Measurements from ENCODE around the gene MBNL3.
"Not testable (repeated sequence)": the region's sequence is repeated elsewhere in the genome, so short reads cannot be mapped to it uniquely, and the experiment has no call there.

Gene MBNL3

DNA sequence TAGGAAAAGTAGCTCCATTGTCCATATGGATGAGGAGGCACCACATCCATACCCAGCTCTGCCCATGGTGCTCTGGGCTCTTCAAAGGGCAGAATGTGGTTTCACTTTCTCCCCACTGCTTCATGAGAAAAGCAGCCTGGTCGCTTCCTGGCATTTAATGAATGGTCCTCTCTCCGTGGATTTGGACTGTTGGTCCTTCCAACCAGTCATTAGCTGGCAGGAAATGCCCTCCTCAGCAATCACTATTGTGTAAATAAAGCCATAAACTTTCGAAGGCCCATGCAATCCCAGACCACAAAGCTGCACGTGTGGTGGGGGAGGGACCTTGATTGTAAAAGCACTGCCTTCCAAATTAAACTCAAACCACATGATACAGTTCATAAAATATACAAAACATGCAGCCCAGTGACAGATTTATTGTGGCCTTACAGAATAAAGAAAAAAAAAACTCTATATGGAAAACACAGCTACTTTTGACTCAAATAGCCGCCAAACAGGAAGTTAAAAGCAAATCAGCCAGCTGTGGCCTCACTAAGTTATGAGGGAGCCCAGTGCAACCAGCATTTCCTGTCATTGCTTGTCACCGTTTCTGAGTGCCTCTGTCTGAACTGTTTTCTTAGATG is 8.1 kb downstream of the MBNL3 start:
- in situ Hi-C loops (cut with HindIII; ENCODE audit: low sequenced_read_pairs), result no loop called here

DNA sequence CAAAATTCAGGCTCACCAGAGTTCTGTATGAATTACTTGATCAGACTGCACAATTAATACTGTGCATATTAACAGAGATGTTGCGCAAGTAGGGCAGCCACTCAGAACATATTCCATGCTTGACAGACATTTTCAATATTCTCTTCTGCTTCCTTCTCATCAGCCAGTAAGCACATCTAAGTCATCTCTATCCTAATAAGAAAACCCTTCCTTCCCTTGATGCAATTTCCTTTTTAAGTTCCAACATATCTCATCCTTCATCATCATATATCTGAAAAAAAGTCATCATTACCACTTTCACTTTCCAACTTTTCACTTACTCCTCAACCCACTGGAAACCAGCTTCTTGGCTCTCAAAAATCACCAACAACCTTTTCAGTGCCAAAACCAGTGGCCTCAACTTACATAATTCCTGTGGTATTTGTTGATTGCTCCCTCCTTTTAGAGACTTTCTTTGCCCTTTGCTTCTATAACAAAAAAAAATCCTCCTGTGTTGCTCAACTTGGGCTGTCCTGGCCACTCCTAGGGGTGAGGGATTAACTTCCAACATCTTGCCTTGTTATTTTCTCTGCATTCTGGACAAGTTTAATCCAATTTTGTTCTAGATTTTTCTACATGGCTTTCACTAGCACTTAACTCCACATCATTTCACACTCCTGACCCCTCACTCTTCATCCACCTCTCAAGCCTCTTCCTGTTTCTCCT is 14.1 kb downstream of the MBNL3 start:
- in situ Hi-C loops (cut with HindIII; ENCODE audit: low sequenced_read_pairs), result no loop called here

DNA sequence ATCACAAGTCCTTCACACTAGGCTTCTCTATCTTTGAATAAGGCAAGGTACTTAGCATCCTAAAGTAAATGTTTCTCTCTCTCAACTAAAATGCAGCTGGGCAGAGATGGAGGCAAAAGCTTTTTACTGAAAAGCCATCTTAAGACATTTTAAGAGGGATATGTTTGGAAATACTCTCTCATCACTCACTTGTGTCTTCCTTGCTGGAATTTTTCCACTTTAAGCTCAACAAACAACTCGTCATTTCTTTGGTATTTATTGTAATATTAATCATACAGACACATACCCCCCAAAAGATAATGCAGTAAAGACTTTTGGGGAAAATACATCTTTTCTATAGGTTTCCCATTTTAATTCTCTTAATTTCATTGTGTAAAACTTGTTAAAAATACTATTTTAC is 16.4 kb downstream of the MBNL3 start:
- in situ Hi-C loops (cut with HindIII; ENCODE audit: low sequenced_read_pairs), result no loop called here

DNA sequence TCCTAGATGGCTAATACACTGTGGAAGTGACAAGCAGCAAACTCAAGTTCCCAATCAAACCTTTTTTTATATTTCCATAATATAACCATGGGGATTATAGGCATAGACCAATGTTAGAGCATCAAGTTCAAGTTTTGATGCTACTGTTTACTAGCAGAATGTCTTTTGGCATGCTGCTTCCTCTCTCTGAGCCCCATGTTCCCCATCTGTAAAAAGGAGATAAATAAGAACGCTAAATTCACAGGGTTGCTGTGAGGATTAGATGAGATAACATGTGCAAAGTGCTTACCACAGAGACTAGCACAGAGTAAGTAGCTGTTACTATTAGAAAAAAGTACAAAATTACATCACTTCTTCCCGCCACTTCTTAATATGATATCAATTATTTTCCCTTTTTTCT is 18.0 kb downstream of the MBNL3 start:
- in situ Hi-C loops (cut with HindIII; ENCODE audit: low sequenced_read_pairs), result no loop called here

DNA sequence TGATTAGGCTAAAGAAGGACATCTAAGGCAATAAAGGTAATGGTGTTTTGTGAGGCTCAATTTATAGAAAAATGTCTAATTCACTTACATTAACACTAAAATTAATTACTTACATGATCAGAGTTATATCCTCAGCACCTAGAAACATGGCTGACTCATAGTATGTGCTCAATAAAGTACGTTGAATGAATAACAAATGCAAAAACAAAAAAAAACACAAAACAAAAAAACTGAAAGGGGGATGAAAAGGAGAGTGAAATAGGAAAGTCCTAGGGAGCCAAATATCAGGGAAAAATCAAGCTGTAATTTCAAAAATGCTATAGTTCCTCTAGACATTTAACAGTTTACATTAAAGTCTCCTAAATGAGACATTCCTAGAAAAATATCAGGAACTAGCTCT is 18.7 kb downstream of the MBNL3 start:
- in situ Hi-C loops (cut with HindIII; ENCODE audit: low sequenced_read_pairs), result no loop called here

DNA sequence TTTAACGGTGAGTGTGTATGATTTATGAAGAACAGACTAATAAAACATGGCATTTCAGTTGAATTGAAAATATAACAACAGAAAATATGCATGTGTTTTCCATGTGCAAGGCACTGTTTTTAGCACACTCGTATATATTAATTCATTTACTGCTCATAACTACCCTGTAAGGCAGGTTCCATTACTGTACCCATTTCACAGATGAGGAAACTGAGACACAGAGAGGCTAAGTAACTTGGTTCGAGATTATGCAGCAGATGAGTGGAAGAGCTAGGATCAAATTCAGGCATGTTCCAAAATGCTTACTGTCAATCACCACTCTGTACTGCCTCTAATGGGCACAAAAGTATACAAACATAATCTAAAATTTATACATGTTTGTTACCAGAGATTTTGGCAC is 20.4 kb downstream of the MBNL3 start:
- in situ Hi-C loops (cut with HindIII; ENCODE audit: low sequenced_read_pairs), result no loop called here

DNA sequence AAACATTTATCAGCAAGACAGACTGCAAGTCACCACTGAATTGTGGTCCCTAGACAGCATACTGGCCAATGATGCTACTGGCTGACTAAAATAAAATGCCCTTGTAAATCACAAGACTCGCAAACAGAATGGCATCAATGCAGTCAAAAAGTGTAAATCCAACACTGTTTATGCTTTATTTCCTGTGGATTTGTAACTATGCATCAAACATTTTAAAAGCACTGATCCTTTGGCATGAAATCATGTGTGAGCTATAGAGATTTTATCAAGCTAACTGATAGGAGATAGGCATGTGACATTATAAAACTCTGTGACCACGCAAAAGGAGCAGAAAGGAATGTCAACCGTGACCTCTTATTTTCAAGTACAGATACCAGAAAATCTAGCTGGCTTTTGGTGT is 20.8 kb downstream of the MBNL3 start:
- in situ Hi-C loops (cut with HindIII; ENCODE audit: low sequenced_read_pairs), result no loop called here

DNA sequence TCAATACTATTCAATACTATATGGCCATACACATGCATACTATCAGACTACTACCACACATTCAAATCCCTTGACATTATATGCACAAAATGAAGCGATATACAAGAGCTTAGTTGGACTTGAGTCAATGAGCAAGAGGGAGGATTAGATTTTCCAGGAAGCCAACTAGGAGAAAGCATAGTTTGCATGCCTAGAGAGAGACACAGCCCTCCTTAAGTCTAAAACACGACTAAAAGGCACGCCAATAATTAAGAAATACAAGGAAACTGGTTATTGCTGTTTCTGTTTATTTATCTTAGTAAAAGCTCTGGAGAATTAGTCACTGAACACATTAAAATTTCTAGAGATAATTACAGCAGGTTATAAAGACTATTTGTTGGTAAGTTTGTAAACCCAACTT is 21.8 kb downstream of the MBNL3 start:
- in situ Hi-C loops (cut with HindIII; ENCODE audit: low sequenced_read_pairs), result no loop called here

DNA sequence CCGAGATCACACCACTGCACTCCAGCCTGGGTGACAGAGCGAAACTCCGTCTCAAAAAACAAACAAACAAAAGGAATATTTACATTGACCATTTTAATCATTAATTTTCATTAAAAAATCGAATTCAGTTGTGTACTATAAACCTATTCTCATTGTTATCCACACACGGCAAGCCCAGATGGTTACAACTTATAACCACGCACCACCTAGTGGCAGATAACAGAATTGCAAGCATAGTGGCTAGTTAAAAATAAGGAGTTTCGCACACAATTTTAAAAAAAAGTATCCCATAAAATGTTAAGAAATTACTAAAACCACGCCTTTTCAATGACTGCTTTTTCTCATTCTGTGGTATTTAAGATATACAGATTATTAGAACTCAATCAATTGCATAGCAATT is 25.4 kb downstream of the MBNL3 start:
- in situ Hi-C loops (cut with HindIII; ENCODE audit: low sequenced_read_pairs), result no loop called here

DNA sequence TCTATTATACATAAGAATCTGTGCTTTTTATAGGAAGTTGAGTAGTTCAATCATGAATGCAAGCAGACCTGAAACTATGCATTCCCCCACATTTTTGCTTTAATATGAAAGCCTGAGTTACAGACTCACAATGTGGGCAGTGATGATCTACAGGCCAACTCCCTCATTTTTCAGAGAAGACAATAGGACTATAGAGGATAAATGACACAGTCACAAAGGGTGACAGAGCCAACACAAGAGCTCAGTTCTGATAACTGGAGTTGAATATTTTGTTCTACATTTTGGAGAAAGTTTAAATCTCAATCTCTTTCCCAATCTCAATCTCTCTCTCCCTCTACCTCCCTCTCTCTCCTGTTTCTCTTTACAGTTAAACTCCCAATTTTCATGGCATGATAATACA is 27.0 kb downstream of the MBNL3 start:
- in situ Hi-C loops (cut with HindIII; ENCODE audit: low sequenced_read_pairs), result no loop called here

DNA sequence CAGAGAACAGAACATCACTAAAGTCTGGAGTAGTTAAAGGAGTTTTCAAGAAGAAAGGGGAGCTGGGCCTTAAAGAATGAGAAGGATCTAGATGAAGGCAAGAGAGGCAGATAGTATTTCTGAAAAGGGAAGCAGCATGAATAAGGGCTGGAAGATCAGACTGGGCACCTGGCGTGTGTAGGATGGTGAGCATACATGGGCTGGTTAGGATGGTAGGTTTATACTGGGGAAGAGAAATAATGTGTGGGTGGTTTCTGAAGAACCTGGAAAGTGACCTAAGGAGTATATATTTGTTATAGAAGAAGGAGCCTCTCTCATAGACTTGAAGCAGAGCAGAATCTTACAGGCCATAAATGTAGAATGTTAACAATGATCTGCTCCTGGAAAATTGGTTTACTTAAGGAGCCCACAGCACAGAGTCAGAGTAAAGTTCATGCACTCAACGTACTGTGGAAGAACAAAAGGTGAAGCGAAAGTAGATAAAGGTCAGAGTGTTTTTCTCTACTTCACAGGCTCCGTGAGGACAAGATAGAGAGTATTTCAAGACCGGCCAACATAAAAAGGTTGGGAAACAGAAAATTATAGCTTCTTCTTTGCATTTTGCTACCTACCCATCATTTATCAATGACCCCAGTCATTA is 35.8 kb downstream of the MBNL3 start:
- in situ Hi-C loops (cut with HindIII; ENCODE audit: low sequenced_read_pairs), result no loop called here

DNA sequence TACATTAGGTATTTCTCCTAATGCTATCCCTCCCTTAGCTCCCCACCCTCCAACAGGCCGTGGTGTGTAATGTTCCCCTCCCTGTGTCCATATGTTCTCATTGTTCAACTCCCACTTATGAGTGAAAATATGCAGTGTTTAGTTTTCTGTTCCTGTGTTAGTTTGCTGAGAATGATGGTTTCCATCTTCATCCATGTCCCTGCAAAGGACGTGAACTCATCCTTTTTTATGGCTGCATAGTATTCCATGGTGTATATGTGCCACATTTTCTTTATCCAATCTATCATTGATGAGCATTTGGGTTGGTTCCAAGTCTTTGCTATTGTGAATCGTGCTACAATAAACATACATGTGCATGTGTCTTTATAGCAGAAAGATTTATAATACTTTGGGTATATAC is 42.9 kb downstream of the MBNL3 start:
- in situ Hi-C loops (cut with HindIII; ENCODE audit: low sequenced_read_pairs), result not testable (repeated sequence)

DNA sequence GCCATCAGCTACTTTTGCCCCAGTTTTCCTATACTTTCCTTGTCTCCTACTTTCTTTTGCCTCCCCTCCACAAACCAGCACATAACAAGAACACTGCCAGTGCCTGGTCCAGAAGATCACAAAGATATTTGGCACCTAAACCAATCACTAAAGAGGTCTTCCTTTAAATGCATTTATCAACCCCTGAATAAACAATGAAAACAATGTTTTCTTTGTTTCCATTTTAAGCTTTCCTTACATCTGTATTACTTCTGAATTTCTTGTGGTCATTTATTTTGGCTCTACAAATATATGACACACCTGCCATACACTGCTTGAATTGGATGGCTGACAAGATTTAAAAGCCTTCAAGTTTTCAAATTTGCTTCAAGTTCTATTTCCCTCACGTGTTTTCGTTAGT is 43.9 kb downstream of the MBNL3 start:
- in situ Hi-C loops (cut with HindIII; ENCODE audit: low sequenced_read_pairs), result no loop called here

DNA sequence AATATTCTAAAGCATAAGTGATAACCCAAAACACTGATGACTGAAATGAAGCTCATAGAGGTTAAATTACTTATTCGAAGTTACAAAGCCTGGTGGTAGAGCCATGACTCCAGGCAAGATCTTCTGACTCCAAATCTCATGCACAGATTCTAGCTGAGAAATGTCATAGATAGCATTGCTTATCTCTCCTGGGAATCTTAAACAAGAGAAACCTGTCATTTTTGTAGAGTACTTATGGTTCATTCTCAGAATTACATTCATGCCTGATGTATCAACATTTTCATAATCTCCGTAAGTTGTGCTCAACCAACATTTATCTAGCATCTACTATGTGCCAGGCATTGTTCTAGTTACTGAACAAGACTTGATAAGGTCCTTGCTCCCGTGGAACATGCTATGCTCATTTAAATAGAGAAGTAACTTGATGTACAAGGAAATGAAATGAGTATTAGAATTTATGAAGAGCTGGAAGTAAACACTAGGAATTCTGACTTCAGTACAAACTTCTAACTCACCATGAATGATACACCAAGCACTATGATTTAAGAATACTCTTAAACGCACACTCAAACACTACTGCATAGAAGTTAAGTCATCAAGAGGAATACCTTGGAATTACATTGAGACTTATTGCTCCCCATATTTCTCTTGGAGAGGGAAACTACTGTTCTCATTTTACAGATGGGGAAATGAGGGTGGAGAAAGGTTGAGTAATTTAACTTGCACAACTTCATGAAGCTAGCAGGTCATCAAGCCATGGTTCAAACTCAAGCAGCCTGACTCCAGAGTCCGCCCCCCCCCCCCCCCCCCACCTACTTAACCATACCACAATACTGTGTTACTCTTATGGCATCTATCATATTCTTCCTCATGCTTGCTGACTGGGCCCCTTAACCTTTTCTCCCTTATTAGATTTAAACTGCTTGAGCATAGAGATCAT is 45.4 kb downstream of the MBNL3 start:
- in situ Hi-C loops (cut with HindIII; ENCODE audit: low sequenced_read_pairs), result no loop called here

DNA sequence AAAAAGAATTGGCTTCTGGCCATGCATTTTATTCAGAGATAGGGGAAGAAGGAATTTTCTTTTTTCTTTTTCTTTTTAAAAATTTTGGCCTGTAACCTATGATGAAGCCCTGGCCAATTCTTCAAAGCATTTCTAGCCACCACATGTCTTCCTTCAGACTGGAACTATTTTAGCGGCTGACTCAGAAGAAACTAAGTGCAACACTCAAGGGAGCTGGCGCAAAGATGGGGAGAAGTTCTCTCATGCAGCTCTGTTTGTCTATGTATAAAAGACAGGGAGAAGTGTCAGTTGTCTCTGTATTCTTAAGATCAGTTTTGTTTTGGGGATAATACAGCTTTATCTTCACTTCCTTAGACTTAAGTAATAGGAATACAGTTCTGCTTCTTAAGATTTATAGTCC is 46.1 kb downstream of the MBNL3 start:
- in situ Hi-C loops (cut with HindIII; ENCODE audit: low sequenced_read_pairs), result no loop called here

DNA sequence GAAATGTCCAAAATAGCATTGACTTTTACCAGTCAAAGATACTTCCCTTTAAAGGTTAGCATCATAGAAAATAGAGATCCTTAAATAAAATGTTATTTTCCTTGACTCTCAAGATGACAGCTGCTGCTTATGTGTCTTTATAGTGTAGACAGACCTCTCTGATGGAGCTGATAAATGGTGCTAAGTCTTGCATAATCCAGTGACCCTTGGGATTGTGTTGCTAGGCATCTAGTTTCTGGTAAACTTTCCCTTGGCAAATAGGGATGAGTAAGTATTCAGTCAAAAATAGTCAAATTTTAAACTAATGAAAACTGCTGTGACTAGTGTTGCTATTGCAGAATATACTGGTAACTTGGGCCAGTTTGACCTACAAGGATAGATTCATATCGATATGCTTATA is 53.6 kb downstream of the MBNL3 start:
- in situ Hi-C loops (cut with HindIII; ENCODE audit: low sequenced_read_pairs), result no loop called here

DNA sequence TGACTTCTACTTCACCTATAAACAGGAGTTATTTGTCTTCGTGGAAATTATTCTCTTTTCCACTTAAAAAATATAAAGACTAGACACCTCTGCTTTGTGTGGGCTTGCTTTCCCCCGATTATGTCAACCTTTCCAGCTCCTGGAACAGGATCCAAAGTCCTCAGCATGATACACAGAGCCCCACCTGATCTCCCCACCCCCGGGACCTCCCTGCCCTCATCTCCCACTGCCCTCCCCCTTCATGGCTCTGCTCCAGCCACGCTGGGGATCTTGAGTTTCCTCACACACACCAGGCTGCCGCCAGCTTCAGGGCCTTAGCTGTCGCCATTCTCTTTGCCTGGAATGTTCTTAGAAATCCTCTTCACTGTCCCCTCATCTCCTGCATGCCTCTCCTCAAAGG is 55.3 kb downstream of the MBNL3 start:
- in situ Hi-C loops (cut with HindIII; ENCODE audit: low sequenced_read_pairs), result no loop called here

DNA sequence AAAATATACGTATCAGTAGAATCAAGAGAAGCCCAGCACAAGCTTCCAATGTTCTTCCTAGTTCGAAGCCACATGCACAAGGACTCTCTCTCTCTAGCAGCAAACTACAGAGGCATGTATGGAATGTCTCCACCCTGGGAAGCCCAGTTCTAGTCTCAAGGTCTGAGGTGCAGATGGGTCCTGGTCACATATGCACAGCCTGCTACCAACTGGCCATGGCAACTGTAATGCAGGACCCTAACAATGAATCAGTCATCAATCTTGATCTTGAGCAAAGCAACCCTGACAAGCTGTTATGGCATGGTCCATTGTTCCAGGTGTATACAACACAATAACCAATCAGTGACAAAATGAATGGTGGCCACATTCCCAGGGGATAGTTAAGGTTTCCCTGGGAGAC is 55.8 kb downstream of the MBNL3 start:
- in situ Hi-C loops (cut with HindIII; ENCODE audit: low sequenced_read_pairs), result no loop called here

DNA sequence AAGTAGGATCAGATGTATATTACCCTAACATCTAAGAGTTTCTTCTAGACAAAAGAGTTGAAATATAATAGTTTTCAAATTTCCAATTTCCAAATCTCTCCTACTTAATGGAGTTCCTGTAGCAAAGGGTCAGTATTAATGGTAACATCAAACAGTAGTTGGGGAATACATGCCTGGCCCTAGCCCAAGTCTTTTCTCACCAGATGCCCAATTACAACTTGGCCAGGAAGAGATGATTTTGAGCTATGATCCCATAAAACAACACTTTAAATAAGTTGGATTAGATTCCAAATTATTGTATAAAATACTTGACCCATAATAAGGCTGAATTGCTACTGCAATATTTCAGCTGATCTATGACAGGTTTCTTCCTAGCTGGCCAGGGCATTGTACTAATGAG is 59.9 kb downstream of the MBNL3 start:
- in situ Hi-C loops (cut with HindIII; ENCODE audit: low sequenced_read_pairs), result no loop called here

DNA sequence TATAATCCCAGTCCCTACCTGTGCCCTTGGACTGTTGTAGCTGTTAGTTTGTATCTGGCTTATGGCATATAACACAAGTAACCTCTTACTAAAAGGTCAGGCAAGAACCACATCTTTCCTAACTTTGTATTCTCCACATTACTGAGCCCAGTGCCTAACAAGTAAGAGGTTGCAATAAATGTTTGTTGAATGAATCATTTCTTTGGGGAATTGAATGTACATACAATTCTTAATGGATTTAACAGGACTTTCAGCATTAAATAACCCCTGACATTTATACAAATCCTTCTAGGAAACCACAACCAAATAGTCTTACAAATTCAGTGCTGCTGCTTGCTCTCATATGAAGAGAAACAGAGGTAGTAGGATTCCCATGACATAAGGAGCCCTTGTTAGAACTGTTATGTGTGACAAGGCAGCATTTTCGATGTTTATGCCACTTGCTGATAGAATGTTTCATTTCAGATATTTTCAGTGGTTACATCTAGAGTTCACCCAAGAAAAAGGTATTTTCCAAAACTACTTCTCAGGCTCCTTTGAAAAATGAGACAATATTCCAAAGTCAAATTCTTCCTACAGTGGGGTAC is 62.0 kb downstream of the MBNL3 start:
- in situ Hi-C loops (cut with HindIII; ENCODE audit: low sequenced_read_pairs), result no loop called here

DNA sequence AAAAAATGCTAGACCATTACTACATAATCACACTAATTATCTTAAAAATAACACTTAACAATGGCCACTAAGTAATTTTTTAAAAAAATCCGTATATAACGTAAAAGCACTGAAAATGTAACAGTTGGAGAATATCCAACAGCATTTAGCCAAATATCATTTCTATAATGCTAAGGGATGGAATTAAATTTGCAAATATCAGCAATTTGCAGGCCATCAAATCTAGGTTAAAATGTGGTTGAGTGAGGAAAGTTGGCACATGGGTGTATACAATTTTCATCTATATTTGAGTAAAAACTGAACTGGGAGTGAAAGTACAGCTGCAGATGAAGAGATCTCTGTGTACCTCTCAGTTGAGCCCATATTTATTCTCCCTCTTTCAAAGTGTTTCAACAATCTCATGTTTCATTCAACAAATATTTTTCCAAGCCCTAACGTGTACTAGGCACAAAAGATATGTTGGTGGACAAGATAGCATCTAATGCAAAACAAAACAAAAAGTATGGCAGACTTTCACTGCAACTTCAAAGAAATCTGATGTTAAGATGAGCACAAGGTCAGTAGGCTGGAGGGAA is 63.0 kb downstream of the MBNL3 start:
- in situ Hi-C loops (cut with HindIII; ENCODE audit: low sequenced_read_pairs), result no loop called here
